HK-2 (cell line): ENCODE measurements around the gene KLK14.

ENCODE experiments used
- DNase-seq: peaks from one replicate; pipeline ENCODE4 v3.0.0-alpha.2; 2018; ENCODE audit not compliant: unreplicated experiment

Gene KLK14

DNA sequence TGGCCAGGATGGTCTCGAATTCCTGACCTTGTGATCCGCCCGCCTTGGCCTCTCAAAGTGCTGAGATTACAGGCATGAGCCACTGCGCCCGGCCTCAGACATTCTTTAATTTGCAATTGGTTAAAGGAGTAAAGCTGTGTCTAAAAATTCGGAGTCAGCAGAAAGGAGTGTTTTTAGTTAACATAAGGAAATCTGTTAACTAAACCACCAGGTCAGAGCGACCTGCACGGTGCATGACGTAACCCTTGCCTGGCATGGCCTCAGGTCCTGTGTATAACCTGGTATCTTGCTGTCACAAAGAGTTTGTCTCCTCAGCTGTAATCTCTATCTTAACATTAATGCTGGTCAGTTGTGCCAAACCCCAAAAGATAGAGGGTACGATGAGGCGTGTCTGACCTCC is 38.4 kb downstream of the KLK14 start:
- no peak for DNase-seq

DNA sequence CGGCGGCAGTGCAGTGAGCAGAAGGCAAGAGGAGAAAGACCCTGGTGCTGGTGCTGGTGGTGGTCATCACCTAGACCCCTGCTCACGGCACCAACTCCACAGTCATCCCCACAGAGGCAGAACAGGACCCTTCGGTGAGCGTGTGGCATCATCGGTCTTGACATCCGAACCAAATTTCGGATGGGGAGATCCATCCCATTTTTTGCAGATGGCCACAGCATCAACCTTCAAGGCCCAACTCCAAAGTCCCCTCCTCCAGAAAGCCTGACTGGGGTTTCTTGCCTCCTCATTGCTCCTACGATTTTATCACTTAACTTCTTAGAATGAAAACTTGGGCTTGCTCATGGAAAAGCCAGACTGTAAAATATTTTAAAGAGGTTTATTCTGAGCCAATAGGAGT is 39.2 kb downstream of the KLK14 start:
- no peak for DNase-seq

- DNase-seq = no peak
These were observed 42.5 kb downstream of the KLK14 start for GRCh38 chr19:51040151-51040550.

GRCh38 chr19:51036519-51036918 is 46.2 kb downstream of the KLK14 start:
- DNase-seq = no peak

DNA sequence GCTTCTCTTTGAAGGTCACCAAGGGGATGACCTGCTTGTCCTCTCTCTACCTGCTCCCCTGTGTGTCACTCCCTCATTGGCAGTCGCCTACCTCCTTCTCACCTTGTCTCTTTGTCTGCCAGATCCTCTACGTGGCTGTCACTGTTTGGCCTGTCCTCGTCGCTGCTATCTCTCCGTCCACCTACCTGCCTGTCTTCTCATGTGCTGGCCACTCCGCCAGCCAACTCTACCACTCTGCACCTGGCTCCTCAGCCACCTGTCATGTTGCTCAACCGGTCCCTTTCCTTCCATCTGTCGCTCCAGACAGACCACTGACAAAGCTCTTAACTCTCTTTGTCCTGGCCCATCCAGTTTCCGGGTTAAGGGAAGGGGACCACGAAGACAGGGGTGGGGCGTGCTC is 48.0 kb downstream of the KLK14 start, which contains the start of gene KLK12:
Gene KLK12 (minus strand): TSS at position 299 of the 400 bp plus-strand sequence. CDS start 381 bp downstream, outside the sequence.
- DNase-seq = no peak

DNA sequence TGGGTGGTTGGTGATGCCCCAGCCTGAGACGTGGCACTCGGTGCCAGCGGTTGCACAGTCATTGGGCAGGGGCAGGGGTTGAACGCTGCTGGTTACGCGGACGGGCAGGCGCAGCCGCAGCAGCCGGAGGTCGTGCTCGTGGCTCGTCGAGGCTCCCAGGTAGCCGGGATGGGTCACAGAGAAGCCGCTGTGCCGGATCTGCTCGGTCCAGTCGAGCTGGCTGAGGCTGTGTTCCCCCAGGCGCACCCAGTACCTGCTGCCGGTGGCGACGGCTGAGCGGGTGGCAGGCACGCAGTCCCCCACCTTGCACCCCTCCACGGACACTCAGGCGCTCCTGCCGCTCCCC is 50.8 kb downstream of the KLK14 start:
- no peak for DNase-seq

DNA sequence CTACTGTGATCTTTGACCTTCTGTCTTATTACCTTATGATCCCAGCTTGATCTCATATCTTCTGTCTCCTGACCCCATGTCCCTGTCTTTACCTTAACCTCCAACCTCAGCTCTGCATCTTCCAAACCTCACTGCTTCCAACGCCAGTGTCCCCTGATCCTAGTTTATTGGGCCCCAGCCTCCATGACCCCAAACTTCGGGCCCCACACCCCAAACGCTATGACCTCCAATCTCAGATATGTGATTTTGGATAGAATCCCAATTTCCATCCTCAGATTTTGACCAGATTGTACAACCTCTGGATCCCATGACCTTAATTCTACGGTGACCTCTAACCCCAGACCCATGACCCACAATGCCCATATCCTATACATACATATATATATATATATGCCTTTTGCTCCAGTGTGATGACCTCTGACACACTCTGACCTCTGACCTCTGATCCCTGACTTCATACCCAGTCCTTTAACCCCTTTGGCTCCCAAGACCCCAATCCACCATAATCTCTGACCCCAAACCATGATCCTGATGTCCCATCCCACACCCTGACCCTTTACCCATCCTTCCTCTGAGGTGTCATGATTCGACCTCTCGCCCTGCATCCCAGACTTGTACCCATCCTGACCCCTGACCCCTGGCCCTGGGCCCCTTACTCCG is 51.3 kb downstream of the KLK14 start:
- no peak for DNase-seq

DNA sequence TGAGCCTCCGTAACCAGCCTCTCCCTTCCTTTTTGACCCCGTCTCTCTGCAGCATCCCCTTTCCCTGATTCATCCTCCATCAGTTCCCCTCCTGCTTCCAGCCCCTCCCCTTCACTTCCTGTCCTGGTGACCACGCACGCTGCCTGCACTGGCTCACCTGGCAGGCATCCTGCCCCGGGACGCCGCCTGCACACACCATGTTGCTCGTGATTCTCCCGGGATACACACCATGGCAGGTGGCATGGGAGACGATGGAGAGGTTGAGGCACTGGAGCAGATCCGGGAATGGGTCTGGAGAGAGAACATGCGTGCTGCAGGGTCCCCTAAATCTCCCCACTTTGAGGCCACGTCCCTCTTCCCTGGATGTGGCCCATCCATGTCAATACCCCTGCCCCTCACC is 52.1 kb downstream of the KLK14 start:
- no peak for DNase-seq

- no peak for DNase-seq
These were observed 53.0 kb downstream of the KLK14 start for GRCh38 chr19:51029718-51030117.
